GM19468 (cell line): ENCODE measurements around the gene FCRL6.

Source experiments
- ATAC-seq: cut with Tn5 transposase; IDR thresholded peaks from one replicate; pipeline ENCODE4 v1.9.1; 2021; ENCODE audit warnings: mild to moderate bottlenecking, moderate library complexity, moderate number of reproducible peaks; ENCODE audit not compliant: unreplicated experiment; ENCODE audit errors: extremely low read depth

Gene FCRL6, protein sequence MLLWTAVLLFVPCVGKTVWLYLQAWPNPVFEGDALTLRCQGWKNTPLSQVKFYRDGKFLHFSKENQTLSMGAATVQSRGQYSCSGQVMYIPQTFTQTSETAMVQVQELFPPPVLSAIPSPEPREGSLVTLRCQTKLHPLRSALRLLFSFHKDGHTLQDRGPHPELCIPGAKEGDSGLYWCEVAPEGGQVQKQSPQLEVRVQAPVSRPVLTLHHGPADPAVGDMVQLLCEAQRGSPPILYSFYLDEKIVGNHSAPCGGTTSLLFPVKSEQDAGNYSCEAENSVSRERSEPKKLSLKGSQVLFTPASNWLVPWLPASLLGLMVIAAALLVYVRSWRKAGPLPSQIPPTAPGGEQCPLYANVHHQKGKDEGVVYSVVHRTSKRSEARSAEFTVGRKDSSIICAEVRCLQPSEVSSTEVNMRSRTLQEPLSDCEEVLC

DNA sequence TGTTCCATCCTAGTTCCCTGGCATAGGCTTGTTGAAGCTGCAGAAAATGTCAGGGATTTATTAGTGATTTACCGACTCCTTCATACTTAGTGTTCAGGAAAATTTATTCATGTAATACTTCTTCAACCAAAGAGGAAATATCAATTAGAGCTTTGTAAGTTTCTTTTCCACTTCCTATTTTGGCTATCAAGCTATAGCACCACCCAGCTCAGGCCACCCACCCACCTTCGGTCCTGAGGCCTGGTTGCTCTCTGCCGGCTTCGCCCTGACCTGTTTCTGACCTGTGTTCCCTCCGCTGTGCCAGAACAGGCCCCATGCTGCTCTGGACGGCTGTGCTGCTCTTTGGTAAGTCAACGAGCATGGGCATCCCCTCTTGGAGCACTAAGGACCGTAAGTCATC, at the start of gene FCRL6:
Gene FCRL6, plus strand, starts transcription at position 250 of the 400 bp plus-strand sequence. Its CDS starts 65 bp downstream, at position 315.
- no peak for ATAC-seq

DNA sequence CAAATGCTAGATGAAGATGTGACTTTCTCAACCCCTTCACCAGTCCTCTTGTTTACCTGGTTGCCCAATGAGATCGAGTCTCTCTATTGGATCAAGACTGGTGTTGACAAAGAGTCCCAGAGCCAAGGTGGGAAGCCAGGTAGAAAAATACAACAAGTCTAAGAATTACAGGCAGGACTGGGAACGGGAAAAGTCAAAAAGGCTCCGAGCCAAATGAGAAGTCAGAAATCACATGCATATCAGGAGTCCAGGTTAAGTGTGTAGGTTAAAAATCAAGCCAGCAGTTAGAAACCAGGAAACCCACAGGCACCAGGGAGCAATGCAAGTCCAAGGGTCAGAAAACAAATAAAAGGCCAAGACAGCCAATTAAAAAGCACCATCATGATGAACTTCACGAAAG, 48.8 kb upstream of the FCRL6 start:
- no peak for ATAC-seq

DNA sequence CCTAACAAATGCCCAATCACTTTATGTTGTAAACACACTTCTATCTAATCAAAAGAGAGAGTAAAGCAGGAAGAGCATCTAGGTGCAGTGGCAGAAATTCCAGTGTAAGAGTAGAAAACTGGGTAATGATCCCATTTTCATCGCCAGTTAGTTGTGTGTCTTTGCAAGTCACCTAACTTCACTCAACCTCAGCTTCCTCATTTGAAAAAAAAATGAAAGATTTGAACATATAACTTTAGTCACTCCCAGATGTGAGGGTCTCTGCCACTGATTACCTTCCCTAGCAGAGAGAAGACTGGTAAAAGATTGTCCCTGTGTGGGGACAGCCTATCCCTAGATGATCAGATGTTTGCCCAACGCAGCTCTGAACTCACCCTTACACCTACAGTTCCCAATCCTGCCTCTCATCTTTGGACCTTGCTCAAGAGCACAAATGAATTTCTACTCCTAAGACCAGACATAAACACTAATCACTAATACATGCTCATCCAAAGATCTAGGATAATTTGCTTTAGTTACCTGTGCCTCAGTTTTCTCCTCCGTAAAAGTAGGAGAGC, 46.6 kb upstream of the FCRL6 start:
- ATAC-seq, result no peak

DNA sequence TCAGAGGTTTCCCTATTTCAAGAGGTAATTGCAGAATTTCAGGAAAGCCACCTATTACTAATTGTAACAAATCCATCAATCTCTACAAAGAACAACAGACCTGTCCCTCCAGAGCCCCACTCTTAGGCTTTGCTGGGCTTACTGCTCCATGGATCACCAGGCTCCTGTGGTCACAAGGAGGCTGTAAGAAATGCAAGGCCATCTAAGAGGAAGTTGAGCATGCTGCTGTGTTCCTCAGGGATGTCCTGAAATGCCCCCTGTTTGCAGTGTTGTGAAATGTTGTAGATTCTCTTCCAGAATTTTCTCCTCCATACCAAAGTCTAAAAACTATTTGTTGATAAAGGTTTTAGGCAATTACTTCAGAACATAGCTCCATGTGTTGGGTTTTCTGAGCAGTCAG, 45.8 kb upstream of the FCRL6 start:
- no peak for ATAC-seq

DNA sequence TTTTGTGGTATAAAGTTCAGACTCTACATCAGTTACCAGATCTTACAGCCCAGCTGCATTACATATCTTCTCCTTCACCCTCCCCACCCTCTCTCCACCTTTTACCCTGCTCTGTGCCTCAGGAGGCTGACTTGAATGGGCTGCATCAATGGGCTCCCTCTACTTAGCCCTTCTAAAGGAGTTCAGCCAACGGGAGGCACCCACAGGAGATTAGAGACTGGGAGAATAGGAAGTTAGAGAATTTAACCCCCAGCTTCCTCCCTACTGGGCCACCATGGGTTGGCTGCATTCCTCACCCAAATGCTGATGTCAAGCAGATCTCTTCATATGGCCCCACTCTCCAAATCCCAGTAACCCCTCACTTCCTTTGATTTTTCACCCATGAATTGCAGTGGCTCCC, 38.5 kb upstream of the FCRL6 start:
- no peak for ATAC-seq

DNA sequence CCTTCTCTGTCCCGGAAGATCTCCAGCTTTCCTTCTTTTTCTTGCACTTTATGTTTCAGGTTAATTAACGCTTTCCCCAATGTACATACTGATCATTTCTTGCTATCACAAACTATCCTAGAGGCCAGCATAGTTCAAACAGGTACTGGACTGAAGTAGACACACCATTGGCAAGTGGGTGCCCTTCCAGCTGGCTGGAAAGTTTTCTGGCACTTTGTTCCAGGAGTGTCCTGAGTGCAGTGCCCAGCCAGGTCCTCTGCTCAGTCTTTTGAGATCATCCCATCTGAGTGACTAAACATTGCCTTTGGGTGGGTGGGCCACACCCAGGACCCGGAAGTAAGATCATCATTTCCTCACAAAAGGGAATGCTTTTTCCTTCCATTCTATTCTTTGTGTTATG, 36.4 kb upstream of the FCRL6 start:
- ATAC-seq, result no peak

DNA sequence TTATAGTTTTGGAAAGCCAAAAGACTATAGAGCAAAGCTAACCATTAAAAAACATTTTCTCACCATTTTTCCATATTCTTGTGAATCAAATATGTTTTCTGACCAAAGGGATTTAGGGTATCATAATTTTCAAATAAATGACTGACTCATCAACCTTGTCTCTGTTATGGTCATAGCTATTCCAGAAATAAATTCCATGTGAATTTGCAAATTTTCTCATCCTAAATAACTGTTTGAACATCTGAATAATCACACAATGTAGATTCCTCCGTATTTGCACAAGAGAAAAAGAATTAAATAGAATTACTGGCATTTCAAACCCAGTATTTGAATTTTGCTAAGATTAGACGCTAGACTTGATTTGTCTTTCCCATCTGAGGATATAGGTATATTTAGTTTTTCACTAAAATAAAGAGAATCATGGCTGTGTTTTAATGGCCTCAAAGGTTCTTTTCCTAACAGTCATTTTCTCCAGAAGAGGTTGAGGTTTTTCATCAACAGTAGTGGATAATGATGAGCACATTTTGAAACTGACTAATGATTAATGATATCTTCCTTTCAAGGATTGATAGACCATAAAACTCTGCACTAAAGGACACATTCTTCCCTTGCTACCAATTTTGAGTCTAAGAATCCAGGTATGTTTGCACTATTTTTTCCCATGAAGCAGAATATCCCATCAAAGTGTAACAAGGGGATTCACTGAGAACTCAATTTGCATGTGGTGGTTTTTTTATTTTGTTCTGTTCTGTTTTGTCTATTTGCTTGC, 30.8 kb upstream of the FCRL6 start:
- ATAC-seq, result no peak

DNA sequence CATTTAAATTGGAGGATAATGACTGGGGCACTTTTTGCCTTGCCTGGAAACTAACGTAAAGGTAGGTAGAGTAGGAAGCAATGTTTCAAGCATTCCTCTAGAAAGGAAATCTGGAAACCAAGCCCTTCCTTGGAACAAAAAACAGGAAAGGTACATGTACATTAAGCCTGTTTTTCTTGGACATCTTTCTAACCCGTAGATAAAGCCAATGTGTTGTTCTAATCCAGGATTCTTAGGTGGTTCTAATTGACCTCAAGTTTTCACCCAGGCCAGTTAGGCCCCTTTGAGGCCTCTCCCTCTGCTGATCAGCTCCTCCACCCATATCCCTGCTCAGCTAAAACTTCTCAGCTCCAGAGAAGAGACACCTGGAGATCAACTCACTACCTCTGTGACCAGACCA, 27.7 kb upstream of the FCRL6 start:
- ATAC-seq, result no peak

DNA sequence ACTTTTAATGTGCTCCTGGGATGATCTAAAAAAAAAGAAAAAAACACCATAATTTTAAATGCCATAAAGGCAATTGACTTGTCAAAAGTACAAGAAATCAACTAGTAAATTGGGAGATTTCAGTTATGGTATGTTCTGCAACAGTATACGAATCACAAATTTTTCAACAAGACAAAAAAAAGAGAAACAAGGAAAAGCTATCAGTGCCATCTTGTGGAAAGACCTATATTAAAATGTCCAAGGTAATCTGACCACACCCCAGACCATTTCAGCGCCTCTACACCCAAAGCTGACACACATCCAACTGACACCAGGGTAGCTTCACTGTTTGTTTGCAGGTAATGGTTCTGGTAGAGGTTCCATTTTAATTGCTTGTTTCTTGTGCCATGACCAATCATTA, 26.4 kb upstream of the FCRL6 start:
- ATAC-seq, result no peak

DNA sequence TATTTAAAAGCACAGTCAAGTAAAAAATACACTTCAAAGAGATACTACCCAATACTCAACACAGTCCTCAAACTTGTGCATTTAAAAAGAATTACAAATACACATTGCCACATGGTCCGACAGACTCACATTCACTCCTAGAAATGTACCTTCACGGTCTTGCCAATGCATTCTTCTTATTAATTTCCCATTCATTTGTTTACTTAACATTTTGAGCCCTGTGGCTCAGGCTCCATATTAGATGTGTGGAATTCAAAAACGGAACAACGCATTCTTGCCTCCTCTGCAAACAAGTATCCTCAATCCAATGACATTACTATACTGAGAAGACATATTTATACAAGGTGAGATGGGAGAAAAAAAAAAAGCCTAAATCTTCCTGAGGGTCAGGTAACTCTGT, 23.9 kb upstream of the FCRL6 start:
- no peak for ATAC-seq

DNA sequence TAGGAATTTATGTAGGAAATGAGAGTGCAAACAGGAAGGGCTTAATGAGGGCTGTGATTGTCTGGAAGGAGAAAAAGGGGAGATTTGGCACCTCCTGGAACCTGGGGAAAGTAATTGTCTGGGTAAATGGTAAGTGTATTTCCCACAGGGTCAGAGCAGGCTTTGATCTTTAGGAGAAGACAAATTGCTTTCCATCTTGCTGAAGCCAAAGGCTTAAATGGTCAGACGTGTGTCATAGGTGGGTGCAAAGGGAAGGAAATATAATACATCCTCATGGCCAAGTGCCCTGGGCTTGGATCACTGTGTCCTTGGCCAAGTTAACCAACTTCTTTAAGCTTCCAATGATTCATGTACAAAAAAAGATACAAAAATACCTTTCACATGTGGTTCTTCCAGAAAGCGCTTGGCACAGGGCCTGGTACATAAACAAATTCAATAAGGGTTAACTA, 22.7 kb upstream of the FCRL6 start:
- ATAC-seq, result no peak

DNA sequence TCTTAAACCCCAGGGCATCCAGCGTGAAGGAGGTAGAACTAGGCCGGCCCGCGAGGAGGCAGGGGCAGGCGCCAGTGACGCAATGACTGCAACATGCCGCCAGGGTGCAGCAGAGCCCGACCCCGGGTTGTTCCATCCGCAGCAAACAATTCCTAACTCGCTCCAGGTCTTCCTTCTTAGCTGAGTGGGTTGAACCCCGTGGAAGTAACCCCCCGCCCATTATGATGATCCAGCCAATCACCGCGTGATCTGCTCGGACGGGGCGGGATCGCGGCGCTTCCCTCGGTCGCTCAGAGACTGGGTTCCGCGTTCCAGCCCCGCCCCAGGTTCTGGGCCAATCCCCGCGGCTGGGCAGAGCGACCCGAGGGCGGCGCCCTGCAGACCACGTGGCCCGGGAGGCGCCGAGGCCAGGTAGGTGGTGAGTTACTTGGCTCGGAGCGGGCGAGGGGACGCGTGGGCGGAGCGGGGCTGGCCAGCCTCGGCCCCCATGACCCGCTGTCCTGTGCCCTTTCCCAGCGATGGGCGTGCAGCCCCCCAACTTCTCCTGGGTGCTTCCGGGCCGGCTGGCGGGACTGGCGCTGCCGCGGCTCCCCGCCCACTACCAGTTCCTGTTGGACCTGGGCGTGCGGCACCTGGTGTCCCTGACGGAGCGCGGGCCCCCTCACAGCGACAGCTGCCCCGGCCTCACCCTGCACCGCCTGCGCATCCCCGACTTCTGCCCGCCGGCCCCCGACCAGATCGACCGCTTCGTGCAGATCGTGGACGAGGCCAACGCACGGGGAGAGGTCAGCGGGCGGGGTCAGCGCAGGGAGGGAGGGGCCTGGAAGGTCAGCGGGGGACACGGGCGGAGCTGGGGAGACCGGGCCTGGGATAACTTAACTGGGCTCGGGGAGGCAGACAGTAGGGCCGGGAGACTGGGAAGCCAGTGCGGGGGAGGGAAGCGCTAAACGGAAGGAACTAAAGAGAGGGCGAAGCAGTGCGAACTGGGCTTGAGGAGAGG, 21.3 kb upstream of the FCRL6 start, which contains the start of gene DUSP23:
Gene DUSP23, plus strand, starts transcription at position 380 of the 1,000 bp plus-strand sequence. Its CDS starts 139 bp downstream, at position 519.
- ATAC-seq, result peak; percentile 98

DNA sequence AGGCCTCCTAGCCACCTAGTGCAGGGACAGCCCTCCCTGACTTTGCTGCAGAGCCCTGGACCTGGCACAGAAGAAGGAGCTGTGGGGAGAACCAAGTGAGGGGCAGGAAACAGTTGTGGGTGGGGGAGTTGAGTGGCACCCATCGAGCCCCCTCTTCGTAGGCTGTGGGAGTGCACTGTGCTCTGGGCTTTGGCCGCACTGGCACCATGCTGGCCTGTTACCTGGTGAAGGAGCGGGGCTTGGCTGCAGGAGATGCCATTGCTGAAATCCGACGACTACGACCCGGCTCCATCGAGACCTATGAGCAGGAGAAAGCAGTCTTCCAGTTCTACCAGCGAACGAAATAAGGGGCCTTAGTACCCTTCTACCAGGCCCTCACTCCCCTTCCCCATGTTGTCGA, 20.2 kb upstream of the FCRL6 start:
- ATAC-seq, result no peak

DNA sequence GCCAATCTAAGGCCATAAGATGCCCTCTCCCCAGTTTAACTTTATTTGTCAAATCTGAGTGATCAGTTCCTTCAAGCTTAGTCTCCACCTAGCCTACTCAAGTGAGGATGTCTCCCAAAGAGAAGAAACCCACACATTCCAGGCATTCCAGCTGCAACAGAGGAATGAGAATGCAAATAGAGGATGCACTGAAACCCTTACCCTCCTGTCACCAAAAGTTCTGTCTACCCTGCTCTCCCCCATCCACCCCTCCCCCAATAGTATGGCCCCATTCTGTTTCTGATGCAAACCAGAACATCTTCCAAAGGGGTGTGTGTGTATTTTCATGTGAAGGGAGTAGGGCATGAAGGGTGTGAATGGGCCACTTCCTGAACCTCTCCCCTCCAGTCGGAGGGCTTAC, 18.4 kb upstream of the FCRL6 start:
- ATAC-seq, result no peak

DNA sequence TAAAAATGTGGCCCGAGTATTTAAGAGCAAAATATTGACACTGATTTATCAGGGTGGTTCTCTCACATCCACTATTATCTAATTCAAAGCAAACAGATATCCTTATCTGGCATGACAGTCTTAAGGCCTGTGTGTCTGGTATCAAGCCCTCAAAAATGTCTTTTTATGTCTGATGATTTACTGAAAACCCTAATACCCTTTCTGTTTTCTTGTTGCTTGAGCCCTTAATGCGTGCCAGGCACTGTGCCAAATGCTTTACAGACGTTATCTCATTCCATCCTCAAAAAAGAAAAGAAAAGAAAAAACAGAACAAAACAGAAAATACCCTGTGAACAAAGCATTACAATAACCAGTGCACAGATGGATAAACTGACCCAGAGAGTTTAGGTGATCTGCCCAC, 15.7 kb upstream of the FCRL6 start:
- no peak for ATAC-seq

DNA sequence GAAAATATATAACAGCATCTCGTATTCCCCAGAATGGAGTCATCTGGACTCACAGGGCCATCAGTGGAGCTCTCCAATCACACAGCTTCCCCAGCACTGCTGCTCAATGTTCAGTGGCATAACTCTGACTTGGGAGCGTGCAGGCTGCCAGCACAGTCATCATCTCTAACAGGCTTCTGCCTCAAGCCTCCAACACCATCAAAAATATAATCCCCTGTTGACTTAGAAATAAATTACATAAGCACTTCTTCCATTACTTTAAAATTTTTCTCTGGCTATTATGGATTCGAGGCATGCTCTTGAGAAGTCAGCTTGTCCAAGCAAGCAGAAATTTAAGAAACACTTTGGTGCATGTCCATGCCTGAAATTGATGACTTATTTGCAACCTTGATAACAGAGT, 15.2 kb upstream of the FCRL6 start:
- ATAC-seq, result no peak

DNA sequence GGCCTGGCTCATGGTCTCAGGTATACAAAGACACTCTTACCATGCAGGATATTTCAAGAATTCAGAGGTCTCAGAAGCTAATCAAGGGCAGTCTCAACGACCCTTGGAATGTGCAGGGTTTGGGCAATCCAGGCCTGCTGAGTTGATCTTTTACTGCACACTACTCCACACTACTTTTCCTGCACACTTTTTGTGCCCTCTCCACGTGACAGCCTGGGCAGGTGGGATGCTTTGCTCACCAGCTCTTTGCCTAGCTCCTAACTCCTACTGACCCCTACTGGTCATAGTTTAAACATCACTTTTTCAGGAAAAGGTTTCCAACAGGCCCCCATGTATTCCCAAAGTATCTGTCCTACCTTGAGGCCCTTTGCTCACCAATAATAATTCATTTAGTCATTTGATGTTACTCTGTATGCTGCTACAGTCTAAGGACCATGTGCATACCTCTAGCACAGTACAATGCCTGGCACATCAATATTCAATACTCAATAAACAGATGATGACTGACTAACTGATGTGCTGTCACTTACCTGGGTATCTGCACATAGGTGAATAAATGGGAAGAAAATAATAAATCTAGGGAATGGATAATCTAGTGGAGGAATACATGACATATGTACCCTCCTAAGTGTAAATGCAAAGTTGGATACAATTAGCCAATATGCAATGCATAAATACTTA, 11.8 kb upstream of the FCRL6 start:
- no peak for ATAC-seq

DNA sequence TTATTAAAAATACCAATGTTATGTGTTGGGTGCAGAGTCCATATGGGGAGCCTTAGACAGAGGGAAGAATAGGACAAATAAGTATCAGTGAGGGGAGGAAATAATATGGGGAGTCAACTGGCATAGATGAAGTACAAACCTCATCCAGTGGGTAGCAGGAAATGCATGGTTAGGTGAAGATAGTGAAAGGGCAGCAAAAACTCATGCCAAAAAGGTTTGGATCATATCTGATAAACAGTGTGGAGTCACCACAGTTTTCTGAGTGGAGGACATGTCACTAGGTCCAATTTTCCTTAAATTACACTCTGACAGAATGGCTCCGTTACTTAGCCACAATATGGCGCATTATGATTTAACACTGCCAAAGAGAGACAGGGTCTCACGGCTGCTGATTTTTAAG, 11.1 kb upstream of the FCRL6 start:
- no peak for ATAC-seq

DNA sequence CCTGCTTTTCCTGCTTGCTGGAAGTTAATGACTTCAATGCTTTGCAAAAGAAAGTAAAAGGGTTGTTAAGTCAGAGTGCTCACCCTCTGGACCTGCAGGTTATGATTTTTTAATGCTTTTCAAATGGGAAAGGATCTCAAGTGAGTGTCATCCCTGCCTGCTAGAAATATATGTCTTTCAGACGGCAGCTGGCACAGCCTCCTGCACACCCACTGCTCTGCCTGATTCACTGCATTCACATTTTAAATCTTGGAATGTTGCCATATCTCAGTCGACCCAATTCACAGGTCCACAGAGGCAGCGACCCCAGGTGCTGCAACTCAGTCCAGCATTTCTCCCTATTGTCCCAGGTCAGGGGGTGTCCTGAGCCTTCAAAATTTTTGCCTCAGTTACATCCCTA, 10.7 kb upstream of the FCRL6 start:
- ATAC-seq, result no peak
